ENCODE measurements around the gene SMIM17. TPM values are rescaled to one million over a fixed set of nuclear protein-coding genes. Genes with fewer than 3 reads are reported as not detected.

The SMIM17 gene
- total and polyA plus RNA-seq, 2 of the 13 experiments (the other 11 are each of a cell fraction or from before 2014, with no cell fraction given) = 0.21 to 0.53 TPM

DNA sequence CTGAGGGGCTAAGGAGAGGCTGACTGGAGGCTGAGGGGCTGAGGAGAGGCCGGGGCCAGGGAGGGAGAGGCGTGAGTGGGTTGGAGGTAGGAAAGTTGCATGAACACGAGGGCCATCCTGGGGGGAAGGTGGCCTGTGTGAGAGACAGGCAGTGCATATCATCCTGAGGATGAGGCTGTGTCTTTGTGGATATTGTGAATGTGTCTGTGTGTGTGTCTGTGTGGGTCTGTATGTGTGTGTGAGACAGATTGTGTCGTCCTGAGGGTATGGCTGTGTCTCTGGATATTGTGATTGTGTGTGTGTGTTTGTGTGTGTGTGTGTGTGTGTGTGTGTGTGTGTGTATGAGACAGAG, 47.4 kb upstream of the SMIM17 start (continued):
- TF ChIP-seq, protein P1, sequence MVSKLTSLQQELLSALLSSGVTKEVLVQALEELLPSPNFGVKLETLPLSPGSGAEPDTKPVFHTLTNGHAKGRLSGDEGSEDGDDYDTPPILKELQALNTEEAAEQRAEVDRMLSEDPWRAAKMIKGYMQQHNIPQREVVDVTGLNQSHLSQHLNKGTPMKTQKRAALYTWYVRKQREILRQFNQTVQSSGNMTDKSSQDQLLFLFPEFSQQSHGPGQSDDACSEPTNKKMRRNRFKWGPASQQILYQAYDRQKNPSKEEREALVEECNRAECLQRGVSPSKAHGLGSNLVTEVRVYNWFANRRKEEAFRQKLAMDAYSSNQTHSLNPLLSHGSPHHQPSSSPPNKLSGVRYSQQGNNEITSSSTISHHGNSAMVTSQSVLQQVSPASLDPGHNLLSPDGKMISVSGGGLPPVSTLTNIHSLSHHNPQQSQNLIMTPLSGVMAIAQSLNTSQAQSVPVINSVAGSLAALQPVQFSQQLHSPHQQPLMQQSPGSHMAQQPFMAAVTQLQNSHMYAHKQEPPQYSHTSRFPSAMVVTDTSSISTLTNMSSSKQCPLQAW (CRISPR knock-in tag; IDR thresholded peaks at IDR 0.05) = no peak
- TF ChIP-seq ZNF329 (CRISPR knock-in tag; IDR thresholded peaks at IDR 0.05; ENCODE audit: low read depth) (no peak), FOXJ3 (CRISPR knock-in tag; IDR thresholded peaks at IDR 0.05; ENCODE audit: borderline replicate concordance) (no peak), SCMH1 (CRISPR knock-in tag; IDR thresholded peaks at IDR 0.05; ENCODE audit: borderline replicate concordance) (no peak), ZBTB8A (CRISPR knock-in tag; IDR thresholded peaks at IDR 0.05; ENCODE audit: borderline replicate concordance, low read depth) (no peak), ZNF136 (CRISPR knock-in tag; IDR thresholded peaks at IDR 0.05; ENCODE audit: low read depth) (no peak)
- TF ChIP-seq, protein P2, sequence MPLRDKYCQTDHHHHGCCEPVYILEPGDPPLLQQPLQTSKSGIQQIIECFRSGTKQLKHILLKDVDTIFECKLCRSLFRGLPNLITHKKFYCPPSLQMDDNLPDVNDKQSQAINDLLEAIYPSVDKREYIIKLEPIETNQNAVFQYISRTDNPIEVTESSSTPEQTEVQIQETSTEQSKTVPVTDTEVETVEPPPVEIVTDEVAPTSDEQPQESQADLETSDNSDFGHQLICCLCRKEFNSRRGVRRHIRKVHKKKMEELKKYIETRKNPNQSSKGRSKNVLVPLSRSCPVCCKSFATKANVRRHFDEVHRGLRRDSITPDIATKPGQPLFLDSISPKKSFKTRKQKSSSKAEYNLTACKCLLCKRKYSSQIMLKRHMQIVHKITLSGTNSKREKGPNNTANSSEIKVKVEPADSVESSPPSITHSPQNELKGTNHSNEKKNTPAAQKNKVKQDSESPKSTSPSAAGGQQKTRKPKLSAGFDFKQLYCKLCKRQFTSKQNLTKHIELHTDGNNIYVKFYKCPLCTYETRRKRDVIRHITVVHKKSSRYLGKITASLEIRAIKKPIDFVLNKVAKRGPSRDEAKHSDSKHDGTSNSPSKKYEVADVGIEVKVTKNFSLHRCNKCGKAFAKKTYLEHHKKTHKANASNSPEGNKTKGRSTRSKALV (CRISPR knock-in tag; IDR thresholded peaks at IDR 0.05) = no peak
- TF ChIP-seq, protein P3, sequence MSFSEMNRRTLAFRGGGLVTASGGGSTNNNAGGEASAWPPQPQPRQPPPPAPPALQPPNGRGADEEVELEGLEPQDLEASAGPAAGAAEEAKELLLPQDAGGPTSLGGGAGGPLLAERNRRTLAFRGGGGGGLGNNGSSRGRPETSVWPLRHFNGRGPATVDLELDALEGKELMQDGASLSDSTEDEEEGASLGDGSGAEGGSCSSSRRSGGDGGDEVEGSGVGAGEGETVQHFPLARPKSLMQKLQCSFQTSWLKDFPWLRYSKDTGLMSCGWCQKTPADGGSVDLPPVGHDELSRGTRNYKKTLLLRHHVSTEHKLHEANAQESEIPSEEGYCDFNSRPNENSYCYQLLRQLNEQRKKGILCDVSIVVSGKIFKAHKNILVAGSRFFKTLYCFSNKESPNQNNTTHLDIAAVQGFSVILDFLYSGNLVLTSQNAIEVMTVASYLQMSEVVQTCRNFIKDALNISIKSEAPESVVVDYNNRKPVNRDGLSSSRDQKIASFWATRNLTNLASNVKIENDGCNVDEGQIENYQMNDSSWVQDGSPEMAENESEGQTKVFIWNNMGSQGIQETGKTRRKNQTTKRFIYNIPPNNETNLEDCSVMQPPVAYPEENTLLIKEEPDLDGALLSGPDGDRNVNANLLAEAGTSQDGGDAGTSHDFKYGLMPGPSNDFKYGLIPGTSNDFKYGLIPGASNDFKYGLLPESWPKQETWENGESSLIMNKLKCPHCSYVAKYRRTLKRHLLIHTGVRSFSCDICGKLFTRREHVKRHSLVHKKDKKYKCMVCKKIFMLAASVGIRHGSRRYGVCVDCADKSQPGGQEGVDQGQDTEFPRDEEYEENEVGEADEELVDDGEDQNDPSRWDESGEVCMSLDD (CRISPR knock-in tag; IDR thresholded peaks at IDR 0.05; ENCODE audit: borderline replicate concordance) = no peak
- TF ChIP-seq, protein P4, sequence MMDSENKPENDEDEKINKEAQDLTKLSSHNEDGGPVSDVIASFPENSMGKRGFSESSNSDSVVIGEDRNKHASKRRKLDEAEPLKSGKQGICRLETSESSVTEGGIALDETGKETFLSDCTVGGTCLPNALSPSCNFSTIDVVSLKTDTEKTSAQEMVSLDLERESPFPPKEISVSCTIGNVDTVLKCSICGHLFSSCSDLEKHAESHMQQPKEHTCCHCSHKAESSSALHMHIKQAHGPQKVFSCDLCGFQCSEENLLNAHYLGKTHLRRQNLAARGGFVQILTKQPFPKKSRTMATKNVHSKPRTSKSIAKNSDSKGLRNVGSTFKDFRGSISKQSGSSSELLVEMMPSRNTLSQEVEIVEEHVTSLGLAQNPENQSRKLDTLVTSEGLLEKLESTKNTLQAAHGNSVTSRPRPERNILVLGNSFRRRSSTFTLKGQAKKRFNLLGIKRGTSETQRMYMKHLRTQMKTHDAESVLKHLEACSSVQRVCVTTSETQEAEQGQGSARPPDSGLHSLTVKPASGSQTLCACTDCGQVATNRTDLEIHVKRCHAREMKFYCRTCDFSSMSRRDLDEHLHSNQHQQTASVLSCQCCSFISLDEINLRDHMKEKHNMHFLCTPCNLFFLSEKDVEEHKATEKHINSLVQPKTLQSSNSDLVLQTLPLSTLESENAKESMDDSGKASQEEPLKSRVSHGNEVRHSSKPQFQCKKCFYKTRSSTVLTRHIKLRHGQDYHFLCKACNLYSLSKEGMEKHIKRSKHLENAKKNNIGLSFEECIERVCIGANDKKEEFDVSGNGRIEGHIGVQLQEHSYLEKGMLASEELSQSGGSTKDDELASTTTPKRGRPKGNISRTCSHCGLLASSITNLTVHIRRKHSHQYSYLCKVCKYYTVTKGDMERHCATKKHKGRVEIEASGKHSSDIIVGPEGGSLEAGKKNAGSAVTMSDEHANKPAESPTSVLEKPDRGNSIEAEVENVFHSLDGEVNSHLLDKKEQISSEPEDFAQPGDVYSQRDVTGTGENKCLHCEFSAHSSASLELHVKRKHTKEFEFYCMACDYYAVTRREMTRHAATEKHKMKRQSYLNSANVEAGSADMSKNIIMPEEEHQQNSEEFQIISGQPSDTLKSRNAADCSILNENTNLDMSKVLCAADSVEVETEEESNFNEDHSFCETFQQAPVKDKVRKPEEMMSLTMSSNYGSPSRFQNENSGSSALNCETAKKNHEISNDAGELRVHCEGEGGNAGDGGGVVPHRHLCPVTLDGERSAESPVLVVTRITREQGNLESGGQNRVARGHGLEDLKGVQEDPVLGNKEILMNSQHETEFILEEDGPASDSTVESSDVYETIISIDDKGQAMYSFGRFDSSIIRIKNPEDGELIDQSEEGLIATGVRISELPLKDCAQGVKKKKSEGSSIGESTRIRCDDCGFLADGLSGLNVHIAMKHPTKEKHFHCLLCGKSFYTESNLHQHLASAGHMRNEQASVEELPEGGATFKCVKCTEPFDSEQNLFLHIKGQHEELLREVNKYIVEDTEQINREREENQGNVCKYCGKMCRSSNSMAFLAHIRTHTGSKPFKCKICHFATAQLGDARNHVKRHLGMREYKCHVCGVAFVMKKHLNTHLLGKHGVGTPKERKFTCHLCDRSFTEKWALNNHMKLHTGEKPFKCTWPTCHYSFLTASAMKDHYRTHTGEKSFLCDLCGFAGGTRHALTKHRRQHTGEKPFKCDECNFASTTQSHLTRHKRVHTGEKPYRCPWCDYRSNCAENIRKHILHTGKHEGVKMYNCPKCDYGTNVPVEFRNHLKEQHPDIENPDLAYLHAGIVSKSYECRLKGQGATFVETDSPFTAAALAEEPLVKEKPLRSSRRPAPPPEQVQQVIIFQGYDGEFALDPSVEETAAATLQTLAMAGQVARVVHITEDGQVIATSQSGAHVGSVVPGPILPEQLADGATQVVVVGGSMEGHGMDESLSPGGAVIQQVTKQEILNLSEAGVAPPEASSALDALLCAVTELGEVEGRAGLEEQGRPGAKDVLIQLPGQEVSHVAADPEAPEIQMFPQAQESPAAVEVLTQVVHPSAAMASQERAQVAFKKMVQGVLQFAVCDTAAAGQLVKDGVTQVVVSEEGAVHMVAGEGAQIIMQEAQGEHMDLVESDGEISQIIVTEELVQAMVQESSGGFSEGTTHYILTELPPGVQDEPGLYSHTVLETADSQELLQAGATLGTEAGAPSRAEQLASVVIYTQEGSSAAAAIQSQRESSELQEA (CRISPR knock-in tag; IDR thresholded peaks at IDR 0.05; ENCODE audit: not compliant biosample characterization) = peak; percentile 29
- TF ChIP-seq, protein P5, sequence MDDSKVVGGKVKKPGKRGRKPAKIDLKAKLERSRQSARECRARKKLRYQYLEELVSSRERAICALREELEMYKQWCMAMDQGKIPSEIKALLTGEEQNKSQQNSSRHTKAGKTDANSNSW (CRISPR knock-in tag; IDR thresholded peaks at IDR 0.05; ENCODE audit: borderline replicate concordance) = 0 out of 2 replicates have a peak, but pooled peaks have one; percentile 13
- TF ChIP-seq, protein P6, sequence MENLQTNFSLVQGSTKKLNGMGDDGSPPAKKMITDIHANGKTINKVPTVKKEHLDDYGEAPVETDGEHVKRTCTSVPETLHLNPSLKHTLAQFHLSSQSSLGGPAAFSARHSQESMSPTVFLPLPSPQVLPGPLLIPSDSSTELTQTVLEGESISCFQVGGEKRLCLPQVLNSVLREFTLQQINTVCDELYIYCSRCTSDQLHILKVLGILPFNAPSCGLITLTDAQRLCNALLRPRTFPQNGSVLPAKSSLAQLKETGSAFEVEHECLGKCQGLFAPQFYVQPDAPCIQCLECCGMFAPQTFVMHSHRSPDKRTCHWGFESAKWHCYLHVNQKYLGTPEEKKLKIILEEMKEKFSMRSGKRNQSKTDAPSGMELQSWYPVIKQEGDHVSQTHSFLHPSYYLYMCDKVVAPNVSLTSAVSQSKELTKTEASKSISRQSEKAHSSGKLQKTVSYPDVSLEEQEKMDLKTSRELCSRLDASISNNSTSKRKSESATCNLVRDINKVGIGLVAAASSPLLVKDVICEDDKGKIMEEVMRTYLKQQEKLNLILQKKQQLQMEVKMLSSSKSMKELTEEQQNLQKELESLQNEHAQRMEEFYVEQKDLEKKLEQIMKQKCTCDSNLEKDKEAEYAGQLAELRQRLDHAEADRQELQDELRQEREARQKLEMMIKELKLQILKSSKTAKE (CRISPR knock-in tag; IDR thresholded peaks at IDR 0.05; ENCODE audit: borderline replicate concordance) = peak; percentile 2; the same call in 1 of the 2 replicates

All from HepG2 (cell line).